H9 (cell line): ENCODE measurements around the gene BEND7. TPM values are rescaled to one million over a fixed set of nuclear protein-coding genes. Genes with fewer than 3 reads are reported as not detected.

Experiments
- DNase-seq: peaks from one replicate; pipeline ENCODE4 v3.0.0-alpha.2; 2017
- H2AFZ ChIP-seq: one replicate; pipeline ENCODE4 v1.6.1; 2013; ENCODE audit warnings: mild to moderate bottlenecking, low read length, control low read depth, moderate library complexity
- H2AK5ac ChIP-seq: 2 replicates; pipeline ENCODE4 v1.6.1; 2013; ENCODE audit warnings: low read length, control low read depth, mixed read lengths; ENCODE audit not compliant: insufficient read length
- H2BK120ac ChIP-seq: one replicate; pipeline ENCODE4 v1.6.1; 2013; ENCODE audit warnings: low read depth, mild to moderate bottlenecking, low read length, control low read depth, inconsistent platforms; ENCODE audit not compliant: poor library complexity, severe bottlenecking
- H2BK12ac ChIP-seq: 2 replicates; pipeline ENCODE4 v1.6.1; 2013; ENCODE audit warnings: low read length, control low read depth, mixed read lengths, low read depth; ENCODE audit not compliant: insufficient read length
- H2BK15ac ChIP-seq: 2 replicates; pipeline ENCODE4 v1.6.1; 2013; ENCODE audit warnings: low read depth, low read length, control low read depth
- H2BK20ac ChIP-seq: one replicate; pipeline ENCODE4 v1.6.1; 2013; ENCODE audit warnings: low read depth, mild to moderate bottlenecking, low read length, control low read depth, inconsistent platforms; ENCODE audit not compliant: poor library complexity, severe bottlenecking
- H2BK5ac ChIP-seq: 2 replicates; pipeline ENCODE4 v1.6.1; 2013; ENCODE audit warnings: low read length, control low read depth, mixed read lengths; ENCODE audit not compliant: insufficient read length
- H3K14ac ChIP-seq: 2 replicates; pipeline ENCODE4 v1.6.1; 2013; ENCODE audit warnings: low read length, control low read depth; ENCODE audit not compliant: insufficient read depth
- H3K18ac ChIP-seq: 2 replicates; pipeline ENCODE4 v1.6.1; 2013; ENCODE audit warnings: low read depth, mild to moderate bottlenecking, mixed read lengths, low read length, control low read depth; ENCODE audit not compliant: insufficient read length
- H3K23ac ChIP-seq: 2 replicates; pipeline ENCODE4 v1.6.1; 2013; ENCODE audit warnings: low read length, control low read depth, mixed read lengths, low read depth; ENCODE audit not compliant: insufficient read length
- H3K23me2 ChIP-seq: 2 replicates; pipeline ENCODE4 v1.6.1; 2013; ENCODE audit warnings: low read depth, mild to moderate bottlenecking, mixed read lengths, low read length, control low read depth; ENCODE audit not compliant: insufficient read length, poor library complexity, severe bottlenecking
- H3K27ac ChIP-seq: 2 replicates; pipeline ENCODE4 v1.5.1; 2013; ENCODE audit warnings: low read length, control low read depth, mixed read lengths, low read depth; ENCODE audit not compliant: insufficient read length
- H3K27me3 ChIP-seq: 2 replicates; pipeline ENCODE4 v1.6.1; 2013; ENCODE audit warnings: low read length, control low read depth, inconsistent platforms; ENCODE audit not compliant: insufficient read depth
- H3K4ac ChIP-seq: 2 replicates; pipeline ENCODE4 v1.6.1; 2013; ENCODE audit warnings: low read depth, mild to moderate bottlenecking, control low read depth, inconsistent platforms, low read length, moderate library complexity
- H3K4me1 ChIP-seq: 2 replicates; pipeline ENCODE4 v1.6.1; 2013; ENCODE audit warnings: low read length, control low read depth, inconsistent platforms; ENCODE audit not compliant: insufficient read depth
- H3K4me2 ChIP-seq: 2 replicates; pipeline ENCODE4 v1.6.1; 2013; ENCODE audit warnings: low read length, control low read depth, mixed read lengths; ENCODE audit not compliant: insufficient read length, insufficient read depth
- H3K56ac ChIP-seq: 2 replicates; pipeline ENCODE4 v1.6.1; 2013; ENCODE audit warnings: low read depth, mild to moderate bottlenecking, mixed read lengths, low read length, control low read depth; ENCODE audit not compliant: insufficient read length
- H3K79me1 ChIP-seq: 2 replicates; pipeline ENCODE4 v1.6.1; 2013; ENCODE audit warnings: low read depth, mild to moderate bottlenecking, moderate library complexity, low read length, control low read depth, inconsistent platforms; ENCODE audit not compliant: insufficient read depth, poor library complexity, severe bottlenecking
- H3K79me2 ChIP-seq: 2 replicates; pipeline ENCODE4 v1.6.1; 2013; ENCODE audit warnings: low read length, control low read depth, inconsistent platforms; ENCODE audit not compliant: insufficient read depth
- H3K9ac ChIP-seq: 2 replicates; pipeline ENCODE4 v1.6.1; 2013; ENCODE audit warnings: low read length, control low read depth, mixed read lengths; ENCODE audit not compliant: insufficient read length; ENCODE audit errors: extremely low read depth
- H3K9me3 ChIP-seq: one replicate; pipeline ENCODE4 v1.6.1; 2013; ENCODE audit warnings: low read depth, low read length, inconsistent platforms; ENCODE audit not compliant: control insufficient read depth
- H3T11ph ChIP-seq: one replicate; pipeline ENCODE4 v1.6.1; 2013; ENCODE audit warnings: mild to moderate bottlenecking, low read length, control low read depth, inconsistent platforms
- H4K20me1 ChIP-seq: one replicate; pipeline ENCODE4 v1.6.1; 2013; ENCODE audit not compliant: control insufficient read depth, insufficient read length, insufficient read depth
- H4K5ac ChIP-seq: 2 replicates; pipeline ENCODE4 v1.6.1; 2013; ENCODE audit warnings: low read depth, mild to moderate bottlenecking, mixed read lengths, low read length, control low read depth; ENCODE audit not compliant: insufficient read length
- H4K8ac ChIP-seq: replicated peaks from 2 replicates; pipeline ENCODE4 v1.6.1; 2013; ENCODE audit warnings: low read length, control low read depth, mixed read lengths, low read depth; ENCODE audit not compliant: insufficient read length
- H4K91ac ChIP-seq: 2 replicates; pipeline ENCODE4 v1.6.1; 2013; ENCODE audit warnings: low read depth, mild to moderate bottlenecking, moderate library complexity, mixed read lengths, low read length, control low read depth; ENCODE audit not compliant: insufficient read length
- H3K27ac Mint-ChIP-seq, 3 experiments: 2 replicates in 2 of 3; 3 replicates in 1 of 3; pipeline ENCODE4 v1.8.0; 2020 to 2021; ENCODE audit warnings: mixed read lengths in 3 of 3, mild to moderate bottlenecking in 1 of 3, moderate library complexity in 1 of 3
- H3K27me3 Mint-ChIP-seq: 2 replicates; pipeline ENCODE4 v1.8.0; 2021; ENCODE audit warnings: low read depth, mild to moderate bottlenecking, moderate library complexity, mixed read lengths
- H3K36me3 Mint-ChIP-seq, 3 experiments: 2 replicates in 2 of 3; 3 replicates in 1 of 3; pipeline ENCODE4 v1.8.0; 2020 to 2021; ENCODE audit warnings: low read depth in 3 of 3, mixed read lengths in 3 of 3; ENCODE audit not compliant: insufficient read depth in 1 of 3
- H3K4me1 Mint-ChIP-seq, 2 experiments: 2 replicates each; pipeline ENCODE4 v1.8.0; 2020; ENCODE audit warnings: mixed read lengths in 2 of 2
- H3K4me3 Mint-ChIP-seq, 2 experiments: 2 replicates in 1 of 2; 3 replicates in 1 of 2; pipeline ENCODE4 v1.8.0; 2020 to 2021; ENCODE audit warnings: mild to moderate bottlenecking in 2 of 2, mixed read lengths in 2 of 2, moderate library complexity in 1 of 2
- H3K9me3 Mint-ChIP-seq, 2 experiments: 2 replicates in 1 of 2; 3 replicates in 1 of 2; pipeline ENCODE4 v1.8.0; 2020; ENCODE audit warnings: mild to moderate bottlenecking in 2 of 2, mixed read lengths in 2 of 2, moderate library complexity in 1 of 2
- CTCF ChIP-seq: fragments of 200-600 bp; sonication (generic); conservative IDR thresholded peaks from 3 replicates; pipeline ENCODE4 v1.8.0; 2021; ENCODE audit warnings: antibody characterized with exemption, mild to moderate bottlenecking
- WGBS: extraction: QIAGEN DNeasy Blood & Tissue Kit; methylation state at CpG from one replicate; pipeline ENCODE4 v1.1.7; 2013; ENCODE audit warnings: missing lambda C conversion rate, low lambda C conversion rate, mixed read lengths; ENCODE audit not compliant: insufficient read length; ENCODE audit errors: extremely low coverage; 5-methylcytosine and 5-hydroxymethylcytosine counted together
- total RNA-seq: library from RNA; stranded (reverse); gene quantifications from 2 replicates; pipeline ENCODE4 v1.2.1, GENCODE V29; 2021

Gene BEND7
- total RNA-seq, 1 experiment from 2014 or later, result 17.7 TPM

DNA sequence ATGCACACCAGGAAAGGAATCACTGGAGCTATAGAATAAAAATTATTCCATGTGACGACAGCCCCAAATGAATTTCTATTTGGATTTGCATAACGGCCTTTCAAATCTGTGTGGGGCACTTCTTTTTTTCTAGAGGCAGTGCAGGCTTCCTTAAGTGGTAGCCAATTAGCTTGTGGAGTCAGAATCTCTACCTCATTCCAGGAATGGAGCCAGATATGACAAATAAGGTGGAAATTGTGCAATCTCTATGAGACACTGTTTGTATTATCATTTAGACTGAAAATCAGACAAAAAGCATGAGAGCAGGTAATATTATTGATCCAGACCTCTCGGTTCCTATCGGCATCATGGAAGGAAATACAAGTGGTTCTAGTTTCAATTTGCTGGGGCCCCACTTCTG lies 78.7 kb downstream of the BEND7 start:
- Histone ChIP-seq H2AFZ (no peak overlapping the region), H3K18ac (no peak overlapping the region), H3T11ph (no peak overlapping the region), H4K5ac (no peak overlapping the region), H2AK5ac (no peak overlapping the region), H3K56ac (no peak overlapping the region), H2BK15ac (no peak overlapping the region), H3K14ac (no peak overlapping the region), H3K23me2 (no peaks in the 10 kb centered on the region), H3K23ac (no peak overlapping the region), H3K4me1 (no peaks in the 10 kb centered on the region), H3K9ac (no peak overlapping the region), H2BK5ac (no peak overlapping the region), H4K91ac (no peak overlapping the region), H3K79me2 (no peaks in the 10 kb centered on the region), H2BK120ac (no peak overlapping the region), H3K9me3 (no peaks in the 10 kb centered on the region), H4K8ac (no peak overlapping the region), H3K27ac (no peak overlapping the region), H3K4ac (no peak overlapping the region), H3K27me3 (no peaks in the 10 kb centered on the region), H3K4me2 (no peak overlapping the region), H2BK12ac (no peak overlapping the region), H4K20me1 (no peaks in the 10 kb centered on the region), H3K79me1 (no peaks in the 10 kb centered on the region), H2BK20ac (no peak overlapping the region)
- no CpG with 5 or more reads among the region's 4 CpGs for WGBS
- no peaks in the 10 kb centered on the region; the same call in 1 of the 2 replicates for H3K27me3 Mint-ChIP-seq
- no peaks in the 10 kb centered on the region for H3K9me3 Mint-ChIP-seq
- no peak for DNase-seq
- no peak overlapping the region for H3K27ac Mint-ChIP-seq
- peaks cover 3 to 10% (median 7%) of the 10 kb centered on the region in 3 experiments; a peak in 3 of 7 replicates for H3K36me3 Mint-ChIP-seq
- no peak for TF ChIP-seq CTCF
- peaks cover 9 to 10% of the 10 kb centered on the region in 2 experiments; a peak in 3 of 4 replicates for H3K4me1 Mint-ChIP-seq
- H3K4me3 Mint-ChIP-seq, result no peak overlapping the region
